Lower leg skin (tissue), 3 donors: ENCODE measurements around the gene UTY.

ENCODE experiments used
- POLR2A ChIP-seq, 2 donors: fragments of 450-650 bp; IDR thresholded peaks; one replicate each; pipeline ENCODE4 v1.6.1; 2016 to 2017; ENCODE audit warnings: antibody characterized with exemption in 2 of 2, mild to moderate bottlenecking in 1 of 2, moderate library complexity in 1 of 2
- TF ChIP-seq, protein P1 (sequence below), 3 donors: fragments of 450-650 bp; IDR thresholded peaks; one replicate each; pipeline ENCODE4 v1.5.1; 2016; ENCODE audit warnings: antibody characterized with exemption in 3 of 3, mild to moderate bottlenecking in 3 of 3, moderate library complexity in 2 of 3

DNA sequence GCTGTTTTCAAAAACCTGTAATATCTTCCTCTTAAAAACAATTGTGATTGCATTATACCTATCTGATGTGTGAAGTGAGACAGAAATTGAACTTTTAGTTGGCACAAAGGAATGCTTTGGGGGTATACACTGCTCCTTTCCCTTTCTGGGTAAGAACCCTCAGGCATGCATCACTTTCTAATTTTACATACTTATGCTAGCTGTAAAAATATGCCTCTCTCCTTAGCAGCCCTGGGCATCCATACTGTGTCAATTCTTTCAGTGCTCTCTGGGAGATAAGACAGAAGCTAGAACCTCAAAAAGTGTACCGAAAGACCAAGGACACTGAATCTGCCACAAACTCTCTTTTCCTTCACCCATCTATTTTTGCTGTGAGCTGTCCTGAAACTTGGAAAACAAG, 246.7 kb downstream of the UTY start:
- TF ChIP-seq, protein P1, sequence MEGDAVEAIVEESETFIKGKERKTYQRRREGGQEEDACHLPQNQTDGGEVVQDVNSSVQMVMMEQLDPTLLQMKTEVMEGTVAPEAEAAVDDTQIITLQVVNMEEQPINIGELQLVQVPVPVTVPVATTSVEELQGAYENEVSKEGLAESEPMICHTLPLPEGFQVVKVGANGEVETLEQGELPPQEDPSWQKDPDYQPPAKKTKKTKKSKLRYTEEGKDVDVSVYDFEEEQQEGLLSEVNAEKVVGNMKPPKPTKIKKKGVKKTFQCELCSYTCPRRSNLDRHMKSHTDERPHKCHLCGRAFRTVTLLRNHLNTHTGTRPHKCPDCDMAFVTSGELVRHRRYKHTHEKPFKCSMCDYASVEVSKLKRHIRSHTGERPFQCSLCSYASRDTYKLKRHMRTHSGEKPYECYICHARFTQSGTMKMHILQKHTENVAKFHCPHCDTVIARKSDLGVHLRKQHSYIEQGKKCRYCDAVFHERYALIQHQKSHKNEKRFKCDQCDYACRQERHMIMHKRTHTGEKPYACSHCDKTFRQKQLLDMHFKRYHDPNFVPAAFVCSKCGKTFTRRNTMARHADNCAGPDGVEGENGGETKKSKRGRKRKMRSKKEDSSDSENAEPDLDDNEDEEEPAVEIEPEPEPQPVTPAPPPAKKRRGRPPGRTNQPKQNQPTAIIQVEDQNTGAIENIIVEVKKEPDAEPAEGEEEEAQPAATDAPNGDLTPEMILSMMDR (IDR thresholded peaks at IDR 0.05): no peak
- TF ChIP-seq POLR2A (IDR thresholded peaks at IDR 0.05): no peak
